Activated CD8-positive, alpha-beta memory T cell treated with anti-CD3 and anti-CD28 coated beads for 4 hours (primary cell): ENCODE measurements around the gene ARID3C.

Source experiments
- DNase-seq, 2 donors: peaks; one replicate each; pipeline ENCODE4 v3.0.0-alpha.2; 2020; ENCODE audit warnings: low read depth in 2 of 2

ARID3C gene

DNA sequence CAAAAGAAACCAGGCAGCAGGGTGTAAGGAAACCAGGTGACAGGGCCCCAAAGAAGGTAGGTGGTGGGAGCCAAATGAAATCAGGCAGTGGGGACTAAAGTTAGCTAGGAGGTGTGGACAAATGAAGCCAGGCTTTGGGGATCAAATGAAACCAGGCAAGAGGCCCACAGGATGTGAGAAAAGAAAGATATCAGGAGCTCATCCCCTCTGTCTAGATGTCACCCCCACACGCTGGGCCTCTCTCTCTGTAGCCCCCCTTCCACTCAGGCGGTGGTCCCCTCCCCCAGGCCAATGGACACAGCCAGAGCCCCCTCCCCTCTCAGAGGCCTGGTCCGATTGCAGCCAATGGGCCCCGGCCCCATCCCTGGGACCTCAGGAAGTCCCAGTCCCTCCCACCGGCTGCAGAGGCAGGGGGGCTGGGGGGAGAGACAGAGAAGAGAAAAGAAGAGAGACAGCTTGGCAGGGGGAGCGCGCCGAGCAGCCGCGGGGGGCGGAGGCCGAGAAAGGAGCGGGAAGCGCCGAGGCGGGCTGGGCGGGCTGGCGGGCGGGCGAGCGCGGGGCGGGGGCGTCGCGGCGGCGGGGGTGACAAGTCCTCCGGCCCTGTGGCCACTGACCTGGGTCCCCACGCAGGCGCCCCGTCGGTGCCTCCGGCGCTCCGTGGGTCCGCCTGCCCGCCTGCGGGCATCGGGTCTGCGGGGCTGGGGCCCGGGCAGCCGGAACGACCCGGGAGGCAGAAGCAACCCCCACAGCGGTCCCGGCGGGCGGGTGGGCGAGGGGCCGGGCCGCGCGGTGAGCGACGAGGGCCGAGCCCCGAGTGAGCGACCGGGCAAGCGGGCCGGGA, 51.2 kb downstream of the ARID3C start:
- DNase-seq, result no peak

DNA sequence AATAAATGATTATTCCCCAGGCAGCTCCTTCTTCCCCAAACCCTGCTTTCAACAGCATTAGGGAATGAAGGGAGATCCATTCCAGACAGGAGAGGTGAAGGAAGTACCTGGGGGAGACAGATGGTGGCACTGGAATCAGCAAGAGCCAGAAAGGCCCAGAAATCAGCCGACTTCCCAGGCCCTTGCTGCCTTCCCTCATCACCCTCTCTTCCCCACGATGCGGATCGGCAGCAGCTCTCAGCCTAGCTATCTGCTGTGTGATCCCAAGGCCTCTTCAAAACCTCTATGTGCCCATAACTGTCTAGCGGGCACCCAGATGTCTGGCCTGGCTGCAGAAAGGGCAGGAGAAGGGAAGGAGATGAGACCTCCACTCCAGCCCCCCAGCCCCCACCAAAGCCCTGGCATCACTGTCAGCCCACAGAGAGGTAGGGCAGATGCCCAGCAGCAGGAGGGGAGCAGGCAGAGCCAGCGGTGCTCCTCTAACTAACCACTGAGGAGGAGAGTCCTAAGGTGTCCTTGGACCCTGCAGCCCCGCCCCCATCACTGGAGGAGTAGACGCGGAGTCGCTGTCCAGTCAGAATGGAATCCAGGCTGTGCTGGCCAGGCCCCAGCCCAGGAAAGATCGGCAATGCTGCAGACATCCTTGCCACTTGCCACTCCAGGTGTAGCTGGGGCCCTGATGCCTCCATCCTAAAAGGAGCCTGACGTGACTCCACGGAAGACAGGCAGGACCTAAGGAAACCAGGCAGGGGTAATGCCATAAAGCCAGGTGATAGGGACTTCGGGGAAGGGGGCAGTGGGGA, 52.1 kb downstream of the ARID3C start:
- no peak for DNase-seq

DNA sequence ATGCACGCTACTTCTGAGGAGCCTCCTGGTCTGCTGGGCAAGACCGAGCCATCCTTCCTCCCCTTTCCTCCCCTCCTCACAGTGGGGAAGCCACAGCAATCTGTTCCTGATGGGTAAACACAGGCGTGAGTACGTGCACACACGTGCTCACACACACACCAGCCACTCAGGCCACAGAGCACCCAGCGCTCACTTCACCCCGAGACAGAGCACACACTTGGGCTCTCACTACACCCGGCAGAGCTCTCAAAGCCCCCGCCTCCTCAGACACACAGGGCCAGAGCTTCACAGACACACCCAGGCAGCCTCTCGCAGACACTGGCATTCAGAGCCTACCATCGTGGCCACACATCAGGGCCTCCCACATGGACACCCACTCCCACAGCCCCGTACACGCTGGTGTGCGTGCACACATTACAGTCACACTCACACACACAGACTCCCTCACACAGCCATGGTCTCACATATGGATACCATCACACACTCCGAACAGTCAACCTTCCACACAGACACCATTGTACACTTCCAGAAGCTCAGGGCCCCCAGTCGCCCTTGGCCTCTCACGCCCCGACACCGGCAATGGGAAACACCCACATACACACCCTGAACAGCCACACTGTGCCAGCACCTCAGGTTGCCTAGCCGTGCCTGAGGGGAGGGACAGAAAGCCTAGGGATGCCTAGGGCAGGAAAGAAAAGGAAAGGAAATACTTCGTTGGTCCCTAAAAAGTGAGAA, 52.8 kb downstream of the ARID3C start:
- DNase-seq, result no peak

DNA sequence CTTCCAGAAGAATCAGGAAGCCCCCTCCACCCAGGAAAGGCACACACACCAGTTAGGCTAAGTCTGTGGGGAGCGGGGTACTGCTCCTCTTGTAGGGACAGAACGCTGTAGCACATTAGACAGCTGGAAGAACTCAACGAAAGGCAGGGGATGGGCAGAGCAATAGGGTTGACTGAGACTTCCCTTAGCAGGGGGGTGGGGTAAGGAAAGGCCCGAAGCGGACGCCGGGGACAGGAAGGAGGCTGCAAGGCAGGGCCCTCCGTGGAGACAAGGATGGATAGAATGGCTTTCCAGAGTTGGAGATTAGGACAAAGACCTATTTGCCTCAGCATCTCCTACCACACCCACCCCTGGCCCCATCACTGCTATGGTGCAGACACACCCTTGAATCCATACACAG, 53.6 kb downstream of the ARID3C start:
- DNase-seq, result no peak

DNA sequence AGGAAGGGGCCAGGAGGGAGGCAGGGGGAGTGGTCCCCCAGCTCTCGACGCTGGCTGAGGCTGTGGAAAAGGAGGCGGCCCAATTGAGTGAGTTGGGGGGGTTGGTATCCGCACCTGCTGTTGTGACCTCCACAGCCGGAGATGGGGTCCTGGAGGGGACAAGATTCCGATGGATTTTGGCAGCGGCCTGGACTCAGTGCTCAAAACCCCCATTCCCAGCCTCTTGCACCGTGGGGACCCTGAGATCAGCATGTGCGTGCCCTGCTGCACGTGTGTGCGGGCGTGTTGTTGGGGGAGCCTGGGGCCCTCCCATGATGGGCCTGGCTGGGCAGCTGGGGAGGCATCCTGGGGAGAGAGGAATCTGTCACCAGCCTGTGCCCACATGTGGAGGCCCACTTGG, 54.3 kb downstream of the ARID3C start:
- no peak for DNase-seq

DNA sequence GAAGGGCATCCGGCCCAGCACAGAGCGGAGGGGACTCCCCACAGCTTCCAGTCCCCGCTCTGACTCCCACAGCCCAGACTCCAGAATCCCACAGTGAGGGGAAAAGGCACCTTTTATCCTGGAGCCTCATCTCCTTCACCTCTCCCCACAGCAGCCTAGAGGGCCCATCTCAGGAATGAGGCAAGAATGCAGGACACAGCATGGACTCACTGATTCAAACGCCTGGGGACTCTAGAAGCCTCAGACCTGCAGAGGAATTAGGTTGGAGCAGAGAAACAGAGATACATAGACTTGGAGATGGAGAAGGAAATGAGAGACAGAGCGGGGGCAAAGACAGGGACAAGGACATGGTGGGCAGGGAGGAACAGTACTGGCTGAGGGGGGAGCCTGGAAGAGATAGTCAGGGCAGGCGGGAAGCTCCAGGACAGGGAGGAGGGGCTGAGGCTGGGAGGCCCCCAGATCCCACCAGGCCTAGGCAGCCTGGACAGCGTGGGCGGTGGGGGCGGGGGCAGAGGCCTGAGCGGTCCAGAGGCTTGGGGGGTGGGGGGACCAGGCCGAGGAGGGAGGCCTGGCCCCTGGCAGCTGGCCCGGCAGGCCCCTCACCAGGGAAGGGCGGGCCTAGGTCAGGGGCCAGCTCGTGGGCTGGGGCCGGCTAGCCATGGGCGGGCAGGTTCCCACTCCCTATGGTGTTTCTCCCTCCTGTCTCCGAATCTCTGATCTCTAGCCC, 55.1 kb downstream of the ARID3C start:
- no peak for DNase-seq

DNA sequence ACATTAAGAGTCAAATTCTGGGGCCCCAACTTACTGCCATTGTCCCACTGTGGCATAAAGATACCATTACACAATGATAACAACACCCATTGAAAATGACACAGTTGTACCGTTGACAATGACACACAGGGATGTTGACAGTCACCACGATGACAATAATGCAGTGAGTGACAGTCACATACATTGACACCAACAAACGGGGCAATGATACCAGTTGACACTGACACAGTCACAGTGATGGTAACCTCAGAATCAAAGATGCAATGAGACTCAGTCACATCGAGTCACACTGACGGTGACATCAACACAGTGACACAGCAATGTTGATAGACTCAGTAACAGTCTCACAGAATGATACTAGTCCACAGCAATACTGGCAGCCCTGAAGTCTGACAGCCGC, 56.2 kb downstream of the ARID3C start:
- DNase-seq, result no peak

DNA sequence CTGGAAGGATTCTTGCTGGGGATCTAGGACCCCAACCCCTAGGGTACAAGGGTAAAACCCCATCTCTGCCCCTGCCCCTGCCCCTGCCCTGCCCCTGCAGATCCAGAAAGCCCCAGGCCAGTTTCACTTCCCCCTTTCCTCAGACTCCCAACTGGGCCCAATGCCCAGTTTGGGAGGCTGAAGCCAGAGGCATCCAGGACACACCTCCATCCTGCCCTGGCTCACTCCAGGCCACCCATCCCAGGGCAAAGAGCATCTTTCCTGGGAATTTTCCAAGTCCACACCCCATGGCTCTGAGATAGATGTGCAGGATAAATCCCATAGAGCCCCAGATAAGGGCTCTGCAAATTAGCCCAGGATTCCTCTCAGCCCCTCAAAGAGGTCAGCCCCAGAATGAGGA, 56.8 kb downstream of the ARID3C start:
- DNase-seq, result no peak

DNA sequence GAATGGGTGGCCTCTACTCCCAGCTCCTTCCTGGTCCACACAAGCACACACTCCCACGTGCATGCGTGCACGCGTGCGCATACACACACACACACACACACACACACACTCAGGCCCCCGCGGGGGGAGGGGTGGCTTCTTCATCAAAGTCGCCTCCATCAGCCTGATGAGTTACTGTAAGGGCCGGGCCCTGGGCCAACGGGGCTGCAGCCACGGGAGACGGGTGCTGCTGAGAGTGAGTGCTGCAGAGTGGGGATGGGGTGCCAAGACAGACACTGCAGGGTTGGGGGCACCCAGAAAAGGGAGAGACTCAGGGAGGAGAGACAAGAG, 57.4 kb downstream of the ARID3C start:
- no peak for DNase-seq
